Right hindlimb (tissue), 1 donor: ENCODE measurements around the gene NEUROG1.

Experiments
- DNase-seq: peaks from one replicate; pipeline ENCODE4 v3.0.0-alpha.2; 2018

NEUROG1 gene

DNA sequence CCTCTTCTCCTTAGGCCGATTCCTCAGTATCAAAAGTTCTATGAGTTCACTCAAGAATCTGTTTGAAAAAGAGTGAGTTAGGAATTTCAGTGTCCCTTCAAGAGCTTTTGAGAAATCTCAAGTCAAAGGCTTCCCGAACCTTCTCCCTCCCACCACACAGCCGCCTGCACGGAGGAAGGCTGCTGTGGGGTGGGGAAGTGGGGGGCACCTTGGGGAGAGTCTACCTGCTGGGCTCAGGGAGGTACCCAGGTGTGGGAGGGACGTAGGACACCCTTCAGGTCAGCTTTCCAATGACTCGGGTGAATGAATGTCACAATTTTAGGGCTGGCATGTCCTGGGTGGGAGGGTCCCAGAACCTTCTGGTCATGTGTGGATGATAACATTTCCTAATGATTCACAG lies 25.5 kb upstream of the NEUROG1 start:
- DNase-seq = no peak

GRCh38 chr5:135560858-135561257 lies 25.1 kb upstream of the NEUROG1 start:
- DNase-seq = peak; percentile 83

GRCh38 chr5:135559354-135559753 lies 23.6 kb upstream of the NEUROG1 start:
- DNase-seq = no peak

DNA sequence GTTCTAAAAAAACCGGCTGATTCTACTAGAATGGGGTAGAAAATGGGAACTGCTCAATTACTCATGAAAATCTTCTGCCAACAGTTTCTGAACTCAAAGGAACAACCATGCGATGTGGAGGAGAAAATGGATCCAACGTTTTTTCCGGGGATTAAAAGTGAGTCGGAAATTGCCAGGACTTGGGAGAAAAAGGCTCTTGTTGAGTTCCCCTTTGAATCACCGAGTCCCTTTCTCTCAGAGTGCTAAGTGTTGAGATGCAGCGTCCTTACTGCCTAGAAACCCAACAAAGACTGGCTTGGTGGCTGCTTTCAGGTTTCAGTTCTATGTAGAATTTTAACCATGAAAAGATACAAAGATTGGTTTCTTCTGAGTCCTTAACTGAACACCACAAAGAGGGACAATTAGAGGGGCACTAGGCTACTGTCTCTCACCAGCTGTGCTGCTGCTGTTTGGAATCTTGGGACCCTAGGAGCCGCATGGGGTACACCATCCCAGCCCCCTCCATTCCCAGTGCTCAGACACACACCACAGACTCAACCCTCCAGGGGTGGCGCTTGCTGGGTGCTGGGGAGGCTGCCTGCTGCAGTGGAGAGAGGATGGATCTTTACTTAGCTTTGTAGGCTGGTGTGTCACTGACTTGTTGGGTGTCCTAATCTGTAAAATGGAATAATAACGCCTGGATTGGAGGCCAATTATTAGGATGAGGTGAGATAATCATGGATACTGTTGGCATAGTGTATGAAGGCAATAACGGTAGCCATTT lies 21.5 kb upstream of the NEUROG1 start:
- DNase-seq = no peak

- no peak for DNase-seq
Observed at GRCh38 chr5:135556620-135557019, 20.9 kb upstream of the NEUROG1 start.

GRCh38 chr5:135555530-135555929 lies 19.8 kb upstream of the NEUROG1 start:
- no peak for DNase-seq

- no peak for DNase-seq
Observed at GRCh38 chr5:135553688-135554462, 18.1 kb upstream of the NEUROG1 start.

DNA sequence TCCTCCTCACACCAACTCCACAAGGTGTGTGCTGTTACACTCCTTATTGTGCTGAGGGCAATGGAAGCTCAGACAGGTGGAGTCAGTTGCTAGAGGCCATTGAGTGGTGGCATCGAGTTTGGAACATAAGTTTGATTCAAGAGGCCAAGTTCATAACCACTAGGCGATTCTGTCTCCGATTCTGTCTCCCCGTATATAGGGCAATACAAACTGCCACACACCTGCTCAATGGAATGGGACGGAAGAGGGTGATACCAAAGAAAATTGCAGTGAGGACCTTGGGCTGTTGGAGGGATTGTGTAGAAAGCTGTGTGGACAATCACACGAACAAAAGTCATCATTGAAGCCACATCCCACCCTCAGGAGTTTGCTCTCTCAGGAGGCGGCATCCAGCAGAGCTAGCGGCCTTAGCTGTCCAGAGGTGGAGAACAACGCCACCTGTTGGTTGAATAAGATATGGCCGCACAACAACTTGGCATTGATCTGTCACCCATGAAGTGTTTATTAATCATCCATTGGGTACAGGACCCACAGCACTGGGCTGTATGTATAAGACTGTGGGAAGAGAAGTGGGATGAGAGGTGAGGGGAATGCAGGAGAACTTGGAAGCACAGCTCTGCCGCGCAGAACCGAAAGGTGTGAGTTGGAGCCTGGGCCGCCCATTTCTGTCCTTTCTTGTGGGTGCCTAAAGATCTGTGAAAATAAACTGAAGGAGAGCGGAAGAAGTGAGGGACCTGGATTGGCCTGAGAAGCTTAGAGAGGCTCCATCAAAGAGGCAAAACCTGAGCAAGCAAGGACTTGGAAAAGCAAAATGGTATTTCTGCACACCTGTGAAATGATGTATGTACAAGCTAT lies 16.1 kb upstream of the NEUROG1 start:
- DNase-seq = peak; percentile 76

DNA sequence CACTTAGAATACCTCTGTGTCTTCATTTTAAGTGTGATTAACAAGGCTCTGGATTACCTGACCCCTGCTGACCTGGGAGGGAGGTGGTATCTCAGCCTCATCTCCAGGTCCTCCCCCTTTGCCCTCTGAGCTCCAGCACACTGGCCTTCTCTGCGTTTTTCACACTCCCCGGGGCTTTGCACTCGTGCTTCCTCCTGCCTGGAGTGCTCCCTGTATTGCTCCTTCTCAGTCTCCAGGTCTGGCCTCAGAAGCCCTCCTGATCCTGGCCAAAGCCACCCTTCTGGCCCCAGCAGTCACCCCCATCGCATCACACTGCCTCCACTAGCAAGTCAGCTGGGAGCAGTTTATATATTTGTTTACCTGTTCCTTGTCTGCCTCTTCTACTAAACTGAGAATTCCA lies 13.6 kb upstream of the NEUROG1 start:
- DNase-seq = no peak

- DNase-seq = no peak
Observed at GRCh38 chr5:135547590-135548254, 12.0 kb upstream of the NEUROG1 start.

DNA sequence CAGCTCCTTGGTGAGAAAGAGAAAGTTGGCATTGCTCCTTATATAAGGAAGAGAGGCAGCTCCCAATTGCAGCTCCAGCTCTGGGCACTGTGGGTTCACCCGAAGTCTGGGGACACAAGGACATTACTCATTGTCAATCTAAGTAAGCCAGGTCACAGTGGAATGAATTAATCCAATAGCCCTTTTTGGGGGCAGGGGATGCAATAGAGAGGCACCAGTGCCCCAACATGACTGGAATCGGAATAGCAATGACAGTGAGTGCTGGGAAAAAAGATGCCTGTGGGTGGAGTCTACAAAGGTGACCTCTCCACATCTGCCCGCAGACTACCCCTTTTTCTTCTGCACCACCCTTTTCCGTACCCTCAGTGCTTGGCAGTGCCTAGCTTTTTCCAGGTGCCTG lies 11.1 kb upstream of the NEUROG1 start:
- DNase-seq = no peak

GRCh38 chr5:135546101-135546500 lies 10.3 kb upstream of the NEUROG1 start:
- no peak for DNase-seq

DNA sequence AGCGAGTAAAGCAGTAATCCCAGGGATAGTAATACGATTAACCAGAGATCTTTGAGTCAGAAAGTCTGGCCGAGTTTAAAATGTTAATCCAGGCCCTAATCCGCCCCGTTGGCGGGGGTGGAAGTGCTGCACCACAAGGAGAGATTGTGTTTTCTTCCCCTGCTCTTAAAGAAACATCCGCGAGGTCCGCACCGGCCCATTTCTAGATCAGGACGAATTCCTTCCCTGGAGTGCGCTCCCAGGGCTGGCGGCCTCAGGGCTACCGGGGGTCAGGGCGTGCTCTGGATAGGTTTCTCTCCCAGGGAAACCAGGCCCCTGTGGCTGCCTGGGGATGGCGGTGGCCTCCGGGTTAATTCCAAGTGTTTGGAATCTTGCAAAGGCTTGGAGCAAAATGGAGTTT lies 9.3 kb upstream of the NEUROG1 start:
- DNase-seq = no peak

DNA sequence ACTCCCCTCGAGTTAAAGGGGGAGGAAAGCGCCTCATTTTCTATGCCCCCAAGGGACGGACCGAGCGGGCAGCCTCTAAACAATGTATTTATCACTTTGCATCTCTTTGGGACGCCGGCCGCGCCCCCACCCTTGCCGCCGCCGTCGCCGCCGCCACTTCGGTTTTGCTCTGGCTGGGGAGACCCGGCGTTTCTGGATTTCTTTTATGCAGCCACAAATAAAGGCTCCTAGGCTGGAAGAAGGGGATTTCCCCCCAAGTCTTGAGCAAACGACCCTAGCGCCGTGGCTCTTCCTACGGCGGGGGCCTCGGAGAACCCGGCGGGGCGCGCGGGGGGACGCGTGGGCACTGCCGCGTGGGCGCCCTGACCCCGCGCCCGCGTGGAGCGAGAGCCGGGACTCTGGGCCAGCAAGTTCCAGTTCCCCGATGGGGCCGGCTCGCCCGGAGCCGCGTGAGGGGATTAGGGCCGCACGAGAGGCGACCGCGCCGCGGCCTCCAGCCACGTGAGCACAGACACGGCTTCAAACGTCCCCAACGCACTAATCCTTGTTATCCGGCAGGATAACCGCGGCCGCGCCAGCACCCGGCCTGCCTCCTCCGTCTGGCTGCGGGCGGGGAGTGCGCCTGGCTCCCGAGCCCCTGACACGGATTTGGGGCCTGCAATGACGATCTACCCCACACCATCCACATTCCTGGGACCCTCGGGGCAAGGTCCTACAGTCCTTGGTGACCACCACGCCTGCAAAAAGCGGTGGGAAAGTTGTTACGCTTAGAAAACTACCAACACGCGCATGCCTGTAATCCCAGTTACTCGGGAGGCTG lies 7.9 kb upstream of the NEUROG1 start:
- DNase-seq = no peak

GRCh38 chr5:135543001-135543484 lies 7.3 kb upstream of the NEUROG1 start:
- no peak for DNase-seq

GRCh38 chr5:135541807-135542502 lies 6.2 kb upstream of the NEUROG1 start:
- no peak for DNase-seq

GRCh38 chr5:135539430-135540005 lies 3.8 kb upstream of the NEUROG1 start:
- DNase-seq = no peak

GRCh38 chr5:135538261-135538660 lies 2.5 kb upstream of the NEUROG1 start:
- no peak for DNase-seq

GRCh38 chr5:135537745-135538144 lies 2.0 kb upstream of the NEUROG1 start:
- no peak for DNase-seq

GRCh38 chr5:135537271-135537670 lies 1.5 kb upstream of the NEUROG1 start:
- no peak for DNase-seq

DNA sequence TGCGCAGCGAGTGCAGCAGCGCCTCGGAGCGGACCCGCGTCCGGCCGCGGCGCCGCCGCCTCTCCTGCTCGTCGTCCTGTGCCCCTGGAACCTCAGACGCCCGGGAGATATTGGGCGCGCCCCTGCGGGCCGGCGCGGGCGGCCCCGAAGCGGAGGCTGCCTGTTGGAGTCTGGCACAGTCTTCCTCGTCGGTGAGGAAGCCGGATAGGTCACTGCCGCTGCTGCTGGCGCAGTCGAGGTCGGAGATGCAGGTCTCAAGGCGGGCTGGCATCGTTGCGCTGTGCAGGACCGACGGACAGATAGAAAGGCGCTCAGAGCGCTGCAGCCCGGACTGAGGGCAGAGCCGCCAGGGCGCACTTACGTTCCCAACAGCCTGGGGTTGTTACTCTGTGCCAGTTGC lies 344 bp downstream of the NEUROG1 start:
- no peak for DNase-seq
